ENCODE measurements around the gene MRPL14. TPM values are rescaled to one million over a fixed set of nuclear protein-coding genes. Genes with fewer than 3 reads are reported as not detected.

Gene MRPL14
- total and polyA plus RNA-seq, 2 of the 8 experiments (the other 6 are each of a cell fraction or from before 2014, with no cell fraction given), result 82.0 to 97.1 TPM

DNA sequence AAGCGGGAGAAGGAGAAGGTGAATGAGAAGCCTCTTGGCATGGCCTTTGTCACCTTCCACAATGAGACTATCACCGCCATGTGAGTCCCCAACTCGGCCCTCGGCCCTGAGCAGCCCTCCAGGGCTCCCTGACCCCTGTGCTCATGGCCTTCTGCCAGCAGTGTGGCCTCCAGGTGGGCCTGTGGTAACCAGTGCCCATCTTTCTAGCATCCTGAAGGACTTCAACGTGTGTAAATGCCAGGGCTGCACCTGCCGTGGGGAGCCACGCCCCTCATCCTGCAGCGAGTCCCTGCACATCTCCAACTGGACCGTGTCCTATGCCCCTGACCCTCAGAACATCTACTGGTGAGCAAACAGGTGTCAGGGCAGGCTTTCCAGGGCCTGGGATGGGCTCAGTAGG lies 21.1 kb upstream of the MRPL14 start:
- H3K18ac ChIP-seq (ENCODE audit: extremely low read depth, low read length), result no peak overlapping the region
- H3K23me2 ChIP-seq (ENCODE audit: low read depth, low read length), result no peaks in the 10 kb centered on the region
- H3K4me2 ChIP-seq (ENCODE audit: insufficient read depth in 1 of 2, low read depth in 2 of 2, low read length in 2 of 2), result no peak overlapping the region
- no peak overlapping the region for H2BK12ac ChIP-seq (ENCODE audit: low read depth, low read length)
- no peak overlapping the region for H2BK5ac ChIP-seq (ENCODE audit: low read depth, low read length)
- H2AFZ ChIP-seq (ENCODE audit: low read length), result no peak overlapping the region
- peaks cover 12 to 34% (median 27%) of the 10 kb centered on the region in 4 experiments; a peak in 7 of 8 replicates for H3K36me3 ChIP-seq (ENCODE audit: control insufficient read depth in 2 of 4, insufficient read depth in 4 of 4, low read length in 3 of 4)
- no peak overlapping the region for H4K5ac ChIP-seq (ENCODE audit: insufficient read length, low read depth, low read length)
- CTCF ChIA-PET (ENCODE audit: partially characterized antibody), result interaction anchor here (1.0 to 1.6 kb wide), 3 partner anchors 16 to 37 kb away, joined by 3 to 6 read pairs (median 5); no protein-coding TSS in a partner anchor
- no peak overlapping the region for H2BK20ac ChIP-seq (ENCODE audit: low read length)
- no peak overlapping the region for H3K14ac ChIP-seq (ENCODE audit: insufficient read length)
- H2BK15ac ChIP-seq (ENCODE audit: low read length), result no peak overlapping the region
- no peak overlapping the region for H2BK120ac ChIP-seq (replicated peaks; ENCODE audit: low read depth, low read length)
- WGBS, 2 experiments (ENCODE audit: extremely low coverage in 1 of 2, insufficient coverage in 1 of 2, insufficient read length in 1 of 2, insufficient replicate concordance in 2 of 2, low coverage in 1 of 2, low lambda C conversion rate in 2 of 2, missing lambda C conversion rate in 1 of 2), result 91% methylated on average over 9 of the region's 9 CpGs; no CpG with 5 or more reads in 1 of the 2 experiments
- no peak overlapping the region for H4K8ac ChIP-seq (ENCODE audit: extremely low read depth, insufficient read depth, low read length)
- peaks cover 0 to 3% (median under 1%) of the 10 kb centered on the region in 4 experiments; a peak in 2 of 7 replicates for H3K4me1 ChIP-seq (replicated peaks in 1 of 4; ENCODE audit: control insufficient read depth in 3 of 4, insufficient read depth in 4 of 4, low read length in 3 of 4)
- no peaks in the 10 kb centered on the region for H3K9me3 ChIP-seq (ENCODE audit: insufficient read depth in 2 of 2, low read depth in 1 of 2, low read length in 1 of 2)
- H3K4me3 ChIP-seq (ENCODE audit: extremely low read depth in 1 of 4, insufficient read depth in 2 of 4, low read depth in 3 of 4, low read length in 4 of 4), result no peak overlapping the region
- POLR2A ChIA-PET (ENCODE audit: partially characterized antibody), result interaction anchor here (1.1 to 1.3 kb wide), 3 partner anchors 10 to 50 kb away, joined by 3 read pairs; no protein-coding TSS in a partner anchor
- no peaks in the 10 kb centered on the region for H3K79me1 ChIP-seq (ENCODE audit: low read depth, low read length)
- no peak overlapping the region for H3K9ac ChIP-seq (replicated peaks in 1 of 4; ENCODE audit: extremely low read depth in 1 of 4, low read depth in 3 of 4, low read length in 3 of 4)
- no peak overlapping the region for H3K56ac ChIP-seq (replicated peaks; ENCODE audit: insufficient read length, low read depth, low read length)
- H2AK5ac ChIP-seq (ENCODE audit: low read depth, low read length), result no peak overlapping the region
- no peaks in the 10 kb centered on the region for H3K79me2 ChIP-seq (ENCODE audit: control insufficient read depth in 1 of 2, insufficient read depth in 2 of 2, low read length in 2 of 2)
- H3K27me3 ChIP-seq (replicated peaks in 1 of 4; ENCODE audit: control insufficient read depth in 3 of 4, extremely low read depth in 1 of 4, insufficient read depth in 3 of 4, low read length in 3 of 4), result no peaks in the 10 kb centered on the region
- H3K27ac ChIP-seq (ENCODE audit: low read depth, low read length), result no peak overlapping the region
- no peak overlapping the region for H3K4ac ChIP-seq (replicated peaks; ENCODE audit: insufficient read length, low read depth, low read length)
- FAIRE-seq, result no peak
- DNase-seq (ENCODE audit: low read depth in 1 of 2, low spot score in 2 of 2), result no peak
- peaks cover 2 to 3% of the 10 kb centered on the region in 2 experiments for H4K20me1 ChIP-seq (replicated peaks in 1 of 2; ENCODE audit: control insufficient read depth in 1 of 2, insufficient read depth in 2 of 2, low read length in 2 of 2)
- H4K91ac ChIP-seq (replicated peaks; ENCODE audit: insufficient read length, low read length), result no peak overlapping the region
- no peak overlapping the region for H3K23ac ChIP-seq (ENCODE audit: insufficient read length)
- TF ChIP-seq CTBP2 (IDR thresholded peaks at IDR 0.05; ENCODE audit: borderline replicate concordance, insufficient read depth, insufficient read length, low read length) (no peak), GTF2F1 (IDR thresholded peaks at IDR 0.05; ENCODE audit: borderline replicate concordance, low read depth, low read length) (no peak), SIX5 (IDR thresholded peaks at IDR 0.05; ENCODE audit: low read depth, low read length) (no peak), SP1 (IDR thresholded peaks at IDR 0.05; ENCODE audit: low read depth, low read length) (no peak), NRF1 (IDR thresholded peaks at IDR 0.05; ENCODE audit: low read depth, low read length) (no peak), RNF2 (IDR thresholded peaks at IDR 0.05; ENCODE audit: borderline replicate concordance, low read depth, low read length, missing control alignments, poor library complexity, severe bottlenecking) (no peak), PHF8 (conservative IDR thresholded peaks at IDR 0.05; ENCODE audit: low read depth, low read length) (no peak), BACH1 (IDR thresholded peaks at IDR 0.05; ENCODE audit: low read length) (no peak), ASH2L (IDR thresholded peaks at IDR 0.05; ENCODE audit: low read length) (no peak), TAF1 (IDR thresholded peaks at IDR 0.05; ENCODE audit: low read depth, low read length) (no peak), SP2 (IDR thresholded peaks at IDR 0.05; ENCODE audit: low read length) (no peak), ZNF274 (IDR thresholded peaks at IDR 0.05; ENCODE audit: borderline replicate concordance, extremely low read depth, low read length) (no peak), JUND (IDR thresholded peaks at IDR 0.05; ENCODE audit: low read length) (no peak), CHD1 (IDR thresholded peaks at IDR 0.05; ENCODE audit: low read depth, low read length) (no peak), TCF12 (IDR thresholded peaks at IDR 0.05; ENCODE audit: low read depth, low read length) (no peak)
